SU-DHL-6 (cell line): ENCODE measurements around the gene PDGFC.

Experiments
- H2AFZ ChIP-seq: fragments of 200-600 bp; sonication (generic); 2 replicates; pipeline ENCODE4 v1.6.1; 2014; ENCODE audit warnings: low read depth, mild to moderate bottlenecking, moderate library complexity, mixed read lengths, antibody characterized with exemption, low read length; ENCODE audit not compliant: severe bottlenecking
- H3F3A ChIP-seq: fragments of 200-600 bp; shearing (Covaris generic); 2 replicates; pipeline ENCODE4 v1.6.0; 2016; ENCODE audit warnings: antibody characterized with exemption, mild to moderate bottlenecking; ENCODE audit not compliant: insufficient read depth
- H3K27ac ChIP-seq: fragments of 200-600 bp; sonication (generic); 2 replicates; pipeline ENCODE4 v1.5.1; 2016; ENCODE audit warnings: low read depth, mild to moderate bottlenecking, low read length, moderate library complexity, mixed read lengths
- H3K27me3 ChIP-seq: fragments of 200-600 bp; sonication (generic), shearing (Covaris generic); 2 replicates; pipeline ENCODE4 v1.6.0; 2014; ENCODE audit warnings: mild to moderate bottlenecking, low read length
- H3K36me3 ChIP-seq: fragments of 200-600 bp; sonication (generic); 2 replicates; pipeline ENCODE4 v1.6.1; 2014; ENCODE audit warnings: mild to moderate bottlenecking, low read length, mixed read lengths
- H3K4me2 ChIP-seq: fragments of 300-600, 200-600 bp; shearing (Covaris generic), sonication (generic); 2 replicates; pipeline ENCODE4 v1.6.0; 2014; ENCODE audit warnings: low read length, low read depth, mild to moderate bottlenecking; ENCODE audit not compliant: poor library complexity, severe bottlenecking
- H3K4me3 ChIP-seq: fragments of 200-600 bp; sonication (generic); 2 replicates; pipeline ENCODE4 v1.5.1; 2014; ENCODE audit warnings: antibody characterized with exemption, low read length, mild to moderate bottlenecking, mixed read lengths; ENCODE audit not compliant: insufficient read depth, poor library complexity, severe bottlenecking
- H3K79me2 ChIP-seq: fragments of 200-600 bp; sonication (generic); 2 replicates; pipeline ENCODE4 v1.6.1; 2014; ENCODE audit warnings: mild to moderate bottlenecking, low read length, moderate library complexity; ENCODE audit not compliant: insufficient read depth
- H3K9ac ChIP-seq: fragments of 200-600 bp; sonication (generic); 2 replicates; pipeline ENCODE4 v1.7.0; 2014; ENCODE audit warnings: mild to moderate bottlenecking, low read length
- H3K9me2 ChIP-seq: fragments of 200-600 bp; sonication (generic); replicated peaks from 2 replicates; pipeline ENCODE4 v1.6.1; 2014; ENCODE audit warnings: low read length; ENCODE audit not compliant: insufficient read depth
- H3K9me3 ChIP-seq: fragments of 200-600 bp; sonication (generic); 2 replicates; pipeline ENCODE4 v1.6.1; 2014; ENCODE audit warnings: low read length, mixed read lengths; ENCODE audit not compliant: insufficient read depth
- H4K20me1 ChIP-seq: fragments of 200-600 bp; sonication (generic); 2 replicates; pipeline ENCODE4 v1.6.1; 2014; ENCODE audit warnings: low read depth, mild to moderate bottlenecking, antibody characterized with exemption, low read length, moderate library complexity, mixed read lengths
- EZH2phosphoT487 ChIP-seq: fragments of 200-600 bp; sonication (generic), shearing (Covaris generic); conservative IDR thresholded peaks from 2 replicates; pipeline ENCODE4 v1.6.1; 2018; ENCODE audit warnings: mild to moderate bottlenecking, antibody characterized with exemption, low read length, moderate library complexity, mixed read lengths
- TF ChIP-seq, protein P1 (sequence below): fragments of 200-600 bp; sonication (generic); IDR thresholded peaks from one replicate; pipeline ENCODE4 v1.5.1; 2017; ENCODE audit warnings: antibody characterized with exemption, mild to moderate bottlenecking, low read length, moderate library complexity; ENCODE audit not compliant: insufficient read depth, poor library complexity, severe bottlenecking

Gene PDGFC

DNA sequence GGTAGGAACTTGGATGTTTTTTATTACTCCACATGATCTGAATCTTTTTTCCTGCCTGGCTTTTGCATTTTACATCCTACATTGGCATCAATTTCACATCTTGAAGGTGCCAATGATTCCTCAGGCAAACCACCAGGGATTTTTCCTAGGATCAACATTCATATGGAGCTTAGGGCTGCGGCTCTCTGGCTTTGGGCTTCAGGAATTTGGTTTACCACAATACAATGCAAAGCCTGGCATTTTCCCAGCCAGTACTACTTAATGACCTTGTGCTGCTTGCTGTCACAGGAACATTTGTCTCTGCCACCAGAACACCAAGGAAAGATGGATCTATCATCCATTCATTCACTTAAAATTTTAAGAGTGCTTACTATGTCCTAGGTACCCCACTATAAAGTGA lies 180.7 kb downstream of the PDGFC start:
- H3K9me3 ChIP-seq = no peaks in the 10 kb centered on the region
- H4K20me1 ChIP-seq = no peaks in the 10 kb centered on the region
- no peaks in the 10 kb centered on the region for H3K9me2 ChIP-seq
- H3K79me2 ChIP-seq = no peaks in the 10 kb centered on the region
- H3K27me3 ChIP-seq = no peaks in the 10 kb centered on the region
- H3F3A ChIP-seq = no peaks in the 10 kb centered on the region
- H3K4me3 ChIP-seq = no peak overlapping the region
- no peak overlapping the region for H3K4me2 ChIP-seq
- H3K27ac ChIP-seq = no peak overlapping the region
- no peak overlapping the region for H2AFZ ChIP-seq
- TF ChIP-seq, protein P1, sequence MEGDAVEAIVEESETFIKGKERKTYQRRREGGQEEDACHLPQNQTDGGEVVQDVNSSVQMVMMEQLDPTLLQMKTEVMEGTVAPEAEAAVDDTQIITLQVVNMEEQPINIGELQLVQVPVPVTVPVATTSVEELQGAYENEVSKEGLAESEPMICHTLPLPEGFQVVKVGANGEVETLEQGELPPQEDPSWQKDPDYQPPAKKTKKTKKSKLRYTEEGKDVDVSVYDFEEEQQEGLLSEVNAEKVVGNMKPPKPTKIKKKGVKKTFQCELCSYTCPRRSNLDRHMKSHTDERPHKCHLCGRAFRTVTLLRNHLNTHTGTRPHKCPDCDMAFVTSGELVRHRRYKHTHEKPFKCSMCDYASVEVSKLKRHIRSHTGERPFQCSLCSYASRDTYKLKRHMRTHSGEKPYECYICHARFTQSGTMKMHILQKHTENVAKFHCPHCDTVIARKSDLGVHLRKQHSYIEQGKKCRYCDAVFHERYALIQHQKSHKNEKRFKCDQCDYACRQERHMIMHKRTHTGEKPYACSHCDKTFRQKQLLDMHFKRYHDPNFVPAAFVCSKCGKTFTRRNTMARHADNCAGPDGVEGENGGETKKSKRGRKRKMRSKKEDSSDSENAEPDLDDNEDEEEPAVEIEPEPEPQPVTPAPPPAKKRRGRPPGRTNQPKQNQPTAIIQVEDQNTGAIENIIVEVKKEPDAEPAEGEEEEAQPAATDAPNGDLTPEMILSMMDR = no peak
- no peak for TF ChIP-seq EZH2phosphoT487
- H3K9ac ChIP-seq = no peak overlapping the region
- H3K36me3 ChIP-seq = no peaks in the 10 kb centered on the region

DNA sequence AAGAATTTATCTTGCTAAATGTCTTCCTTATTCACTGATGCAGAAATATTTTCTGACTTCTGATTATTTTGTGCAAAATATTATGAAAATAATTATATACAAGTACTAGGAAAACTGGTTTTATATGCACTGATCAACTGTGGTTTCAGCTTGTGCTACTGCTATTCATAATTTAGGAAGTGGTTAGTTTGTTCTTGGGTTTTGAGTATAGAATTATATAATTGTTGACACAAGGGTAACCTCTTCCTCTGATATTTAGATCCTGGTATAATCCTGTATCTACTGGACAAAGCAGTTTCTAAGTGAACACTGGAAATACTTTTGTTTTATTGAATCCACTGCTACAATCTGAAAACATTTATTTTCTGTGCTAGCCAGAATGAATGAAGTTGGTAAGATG lies 182.8 kb downstream of the PDGFC start:
- TF ChIP-seq, protein P1 = no peak
- no peak for TF ChIP-seq EZH2phosphoT487
- no peaks in the 10 kb centered on the region for H3K36me3 ChIP-seq

DNA sequence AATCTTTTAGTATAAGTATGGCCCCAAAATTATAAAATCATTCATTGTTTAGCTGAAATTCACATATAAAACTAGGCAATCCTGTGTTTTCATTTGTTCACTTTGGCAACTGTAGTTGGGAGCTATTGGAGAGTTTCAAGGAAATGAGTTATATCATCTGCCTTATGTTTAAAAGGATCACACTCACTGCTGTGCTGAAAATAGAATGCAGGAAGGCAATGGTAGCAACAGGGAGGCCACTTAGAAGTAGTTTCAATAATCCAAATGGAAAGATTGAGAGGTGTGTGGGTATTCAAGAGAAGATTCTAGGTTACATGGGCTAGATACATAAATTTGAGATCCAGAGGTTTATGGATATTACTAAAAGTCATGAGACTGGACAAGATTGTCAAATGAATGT lies 184.9 kb downstream of the PDGFC start:
- Histone ChIP-seq H3K4me2 (no peak overlapping the region), H3K9me2 (no peaks in the 10 kb centered on the region), H3F3A (no peaks in the 10 kb centered on the region), H3K4me3 (no peak overlapping the region), H3K9ac (no peak overlapping the region), H3K27me3 (no peaks in the 10 kb centered on the region), H3K9me3 (no peaks in the 10 kb centered on the region), H3K36me3 (no peaks in the 10 kb centered on the region), H3K27ac (no peak overlapping the region), H4K20me1 (no peaks in the 10 kb centered on the region), H3K79me2 (no peaks in the 10 kb centered on the region), H2AFZ (no peak overlapping the region)
- no peak for TF ChIP-seq EZH2phosphoT487
- TF ChIP-seq, protein P1 = no peak

More for the DNA sequence above, 182.8 kb downstream of the PDGFC start:
- Histone ChIP-seq H3F3A (no peaks in the 10 kb centered on the region), H3K9ac (no peak overlapping the region), H3K4me2 (no peak overlapping the region), H3K27ac (no peak overlapping the region), H3K79me2 (no peaks in the 10 kb centered on the region), H3K9me3 (no peaks in the 10 kb centered on the region), H3K27me3 (no peaks in the 10 kb centered on the region), H3K9me2 (no peaks in the 10 kb centered on the region), H2AFZ (no peak overlapping the region), H4K20me1 (no peaks in the 10 kb centered on the region), H3K4me3 (no peak overlapping the region)
